Spleen (tissue), 7 donors: Measurements from ENCODE around the gene SAYSD1.

Experiments used
- POLR2A ChIP-seq, 3 donors: fragments of 450-650 bp; IDR thresholded peaks; one replicate each; pipeline ENCODE4 v1.5.1; 2017; ENCODE audit warnings: antibody characterized with exemption in 3 of 3, mild to moderate bottlenecking in 1 of 3
- TF ChIP-seq, protein P1 (sequence below), 11 experiments: fragments of 200-600 bp in 7 of 11; fragments of 450-650 bp in 4 of 11; sonication (generic) in 4 of 11; IDR thresholded peaks in 8 of 11; conservative IDR thresholded peaks in 3 of 11; 1 replicate in 7 of 11; 2 replicates in 4 of 11; pipeline versions ENCODE4 v1.4.0 to v1.8.0; 2016 to 2021; ENCODE audit warnings: antibody characterized with exemption in 11 of 11, inconsistent platforms in 4 of 11, mild to moderate bottlenecking in 1 of 11
- donor health status: DM: no; HTN: no; CAD: no; lungs with moderate emphysema.
- donor health status: DM: no; HTN: no; CAD: no.
- donor health status: DM: no; HTN: no; CAD: no.

GRCh38 chr6:39065561-39065960 is 49.4 kb downstream of the SAYSD1 start:
- TF ChIP-seq, protein P1, sequence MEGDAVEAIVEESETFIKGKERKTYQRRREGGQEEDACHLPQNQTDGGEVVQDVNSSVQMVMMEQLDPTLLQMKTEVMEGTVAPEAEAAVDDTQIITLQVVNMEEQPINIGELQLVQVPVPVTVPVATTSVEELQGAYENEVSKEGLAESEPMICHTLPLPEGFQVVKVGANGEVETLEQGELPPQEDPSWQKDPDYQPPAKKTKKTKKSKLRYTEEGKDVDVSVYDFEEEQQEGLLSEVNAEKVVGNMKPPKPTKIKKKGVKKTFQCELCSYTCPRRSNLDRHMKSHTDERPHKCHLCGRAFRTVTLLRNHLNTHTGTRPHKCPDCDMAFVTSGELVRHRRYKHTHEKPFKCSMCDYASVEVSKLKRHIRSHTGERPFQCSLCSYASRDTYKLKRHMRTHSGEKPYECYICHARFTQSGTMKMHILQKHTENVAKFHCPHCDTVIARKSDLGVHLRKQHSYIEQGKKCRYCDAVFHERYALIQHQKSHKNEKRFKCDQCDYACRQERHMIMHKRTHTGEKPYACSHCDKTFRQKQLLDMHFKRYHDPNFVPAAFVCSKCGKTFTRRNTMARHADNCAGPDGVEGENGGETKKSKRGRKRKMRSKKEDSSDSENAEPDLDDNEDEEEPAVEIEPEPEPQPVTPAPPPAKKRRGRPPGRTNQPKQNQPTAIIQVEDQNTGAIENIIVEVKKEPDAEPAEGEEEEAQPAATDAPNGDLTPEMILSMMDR (IDR thresholded peaks at IDR 0.05 in 8 of 11, conservative IDR thresholded peaks at IDR 0.05 in 3 of 11) = no peak
- no peak for TF ChIP-seq POLR2A (IDR thresholded peaks at IDR 0.05)
